ENCODE results near the gene SLC29A4. TPM values are rescaled to one million over a fixed set of nuclear protein-coding genes. Genes with fewer than 3 reads are reported as not detected.

Gene SLC29A4
- polyA plus RNA-seq, 1 donor (not counting 4 experiments of a cell fraction or from before 2014, with no cell fraction given): 0.43 TPM

DNA sequence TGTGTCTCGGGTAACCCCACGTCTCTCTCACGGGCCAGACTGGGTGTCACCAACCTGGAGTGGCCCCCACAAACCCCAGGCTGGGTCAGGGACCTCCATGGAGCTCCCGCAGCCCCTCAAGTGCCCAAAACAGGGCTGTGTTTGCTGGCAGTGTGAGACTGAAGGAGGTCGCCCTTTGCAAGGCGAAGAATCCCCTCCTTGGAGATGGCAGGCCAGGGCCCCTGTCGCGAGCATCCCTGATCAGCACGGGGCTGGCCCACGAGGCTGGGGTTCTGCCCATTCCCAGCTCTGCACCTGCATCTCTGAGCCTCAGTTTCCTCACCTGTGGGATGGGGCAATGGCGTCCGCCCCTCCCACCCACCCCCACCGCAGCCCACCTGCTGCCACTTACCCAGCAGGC, 62.4 kb downstream of the SLC29A4 start:
- FAIRE-seq: no peak
- TF ChIP-seq EZH2 (IDR thresholded peaks at IDR 0.05; ENCODE audit: low read length): no peak
- TF ChIP-seq, protein P1, sequence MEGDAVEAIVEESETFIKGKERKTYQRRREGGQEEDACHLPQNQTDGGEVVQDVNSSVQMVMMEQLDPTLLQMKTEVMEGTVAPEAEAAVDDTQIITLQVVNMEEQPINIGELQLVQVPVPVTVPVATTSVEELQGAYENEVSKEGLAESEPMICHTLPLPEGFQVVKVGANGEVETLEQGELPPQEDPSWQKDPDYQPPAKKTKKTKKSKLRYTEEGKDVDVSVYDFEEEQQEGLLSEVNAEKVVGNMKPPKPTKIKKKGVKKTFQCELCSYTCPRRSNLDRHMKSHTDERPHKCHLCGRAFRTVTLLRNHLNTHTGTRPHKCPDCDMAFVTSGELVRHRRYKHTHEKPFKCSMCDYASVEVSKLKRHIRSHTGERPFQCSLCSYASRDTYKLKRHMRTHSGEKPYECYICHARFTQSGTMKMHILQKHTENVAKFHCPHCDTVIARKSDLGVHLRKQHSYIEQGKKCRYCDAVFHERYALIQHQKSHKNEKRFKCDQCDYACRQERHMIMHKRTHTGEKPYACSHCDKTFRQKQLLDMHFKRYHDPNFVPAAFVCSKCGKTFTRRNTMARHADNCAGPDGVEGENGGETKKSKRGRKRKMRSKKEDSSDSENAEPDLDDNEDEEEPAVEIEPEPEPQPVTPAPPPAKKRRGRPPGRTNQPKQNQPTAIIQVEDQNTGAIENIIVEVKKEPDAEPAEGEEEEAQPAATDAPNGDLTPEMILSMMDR (optimal IDR thresholded peaks at IDR 0.05 in 1 of 3, IDR thresholded peaks at IDR 0.05 in 1 of 3, conservative IDR thresholded peaks at IDR 0.05 in 1 of 3; ENCODE audit: extremely low read depth in 1 of 3, insufficient read depth in 2 of 3, low read length in 3 of 3): no peak

GRCh38 chr7:5345671-5346070, 62.9 kb downstream of the SLC29A4 start:
- H3K4me1 ChIP-seq (ENCODE audit: control insufficient read depth, extremely low read depth, insufficient read depth, low read length): no peaks in the 10 kb centered on the region
- H4K20me1 ChIP-seq (ENCODE audit: control insufficient read depth, extremely low read depth, insufficient read depth, low read length): peaks cover 3% of the 10 kb centered on the region
- dilution Hi-C loops (cut with MboI; ENCODE audit: extremely low pct_ligation_motif_present, low sequenced_read_pairs): no loop called here
- no peak overlapping the region for H3K27ac ChIP-seq (ENCODE audit: control insufficient read depth, insufficient read depth, low read length)
- H3K4me3 ChIP-seq (ENCODE audit: control insufficient read depth in 2 of 3, extremely low read depth in 1 of 3, insufficient read depth in 2 of 3, low read depth in 1 of 3, low read length in 3 of 3): no peak overlapping the region
- H2AFZ ChIP-seq (ENCODE audit: control insufficient read depth, low read length): no peak overlapping the region
- H3K4me2 ChIP-seq (ENCODE audit: control insufficient read depth, extremely low read depth, insufficient read depth, low read depth, low read length): no peak overlapping the region
- peaks cover 12% of the 10 kb centered on the region for H3K79me2 ChIP-seq (ENCODE audit: control insufficient read depth, insufficient read depth, low read length)
- no peak for TF ChIP-seq EZH2 (IDR thresholded peaks at IDR 0.05; ENCODE audit: low read length)
- TF ChIP-seq, protein P1 (optimal IDR thresholded peaks at IDR 0.05 in 1 of 3, IDR thresholded peaks at IDR 0.05 in 1 of 3, conservative IDR thresholded peaks at IDR 0.05 in 1 of 3; ENCODE audit: extremely low read depth in 1 of 3, insufficient read depth in 2 of 3, low read length in 3 of 3): no peak
- no peaks in the 10 kb centered on the region for H3K9me3 ChIP-seq (ENCODE audit: control insufficient read depth, low read depth, low read length)
- H3K9ac ChIP-seq (ENCODE audit: control insufficient read depth, extremely low read depth, insufficient read depth, low read length): no peak overlapping the region
- FAIRE-seq (no peak), DNase-seq (ENCODE audit: low read depth, low spot score) (no peak)
- peaks cover 14 to 39% of the 10 kb centered on the region in 2 experiments for H3K36me3 ChIP-seq (ENCODE audit: control insufficient read depth in 2 of 2, extremely low read depth in 1 of 2, insufficient read depth in 2 of 2, low read length in 2 of 2)
- H3K27me3 ChIP-seq (ENCODE audit: control insufficient read depth, extremely low read depth, insufficient read depth, low read length): no peaks in the 10 kb centered on the region
- H3K9me1 ChIP-seq (ENCODE audit: control insufficient read depth, extremely low read depth, insufficient read depth, low read length): no peaks in the 10 kb centered on the region

More for the DNA sequence above, 62.4 kb downstream of the SLC29A4 start:
- H3K4me2 ChIP-seq (ENCODE audit: control insufficient read depth, extremely low read depth, insufficient read depth, low read depth, low read length): no peak overlapping the region
- H3K4me3 ChIP-seq (ENCODE audit: control insufficient read depth in 2 of 3, extremely low read depth in 1 of 3, insufficient read depth in 2 of 3, low read depth in 1 of 3, low read length in 3 of 3): no peak overlapping the region
- H3K4me1 ChIP-seq (ENCODE audit: control insufficient read depth, extremely low read depth, insufficient read depth, low read length): no peaks in the 10 kb centered on the region
- no peaks in the 10 kb centered on the region for H3K27me3 ChIP-seq (ENCODE audit: control insufficient read depth, extremely low read depth, insufficient read depth, low read length)
- no peak overlapping the region for H3K27ac ChIP-seq (ENCODE audit: control insufficient read depth, insufficient read depth, low read length)
- H2AFZ ChIP-seq (ENCODE audit: control insufficient read depth, low read length): no peak overlapping the region
- no peaks in the 10 kb centered on the region for H3K9me3 ChIP-seq (ENCODE audit: control insufficient read depth, low read depth, low read length)
- H3K79me2 ChIP-seq (ENCODE audit: control insufficient read depth, insufficient read depth, low read length): peaks cover 9% of the 10 kb centered on the region
- peaks cover 11 to 37% of the 10 kb centered on the region in 2 experiments for H3K36me3 ChIP-seq (ENCODE audit: control insufficient read depth in 2 of 2, extremely low read depth in 1 of 2, insufficient read depth in 2 of 2, low read length in 2 of 2)
- no peak for DNase-seq (ENCODE audit: low read depth, low spot score)
- H3K9me1 ChIP-seq (ENCODE audit: control insufficient read depth, extremely low read depth, insufficient read depth, low read length): no peaks in the 10 kb centered on the region
- dilution Hi-C loops (cut with MboI; ENCODE audit: extremely low pct_ligation_motif_present, low sequenced_read_pairs): no loop called here
- peaks cover 3% of the 10 kb centered on the region for H4K20me1 ChIP-seq (ENCODE audit: control insufficient read depth, extremely low read depth, insufficient read depth, low read length)
- no peak overlapping the region for H3K9ac ChIP-seq (ENCODE audit: control insufficient read depth, extremely low read depth, insufficient read depth, low read length)

Data from keratinocyte (primary cell).